Panc1 (cell line): Measurements from ENCODE around the gene UBXN6. TPM values are rescaled to one million over a fixed set of nuclear protein-coding genes. Genes with fewer than 3 reads are reported as not detected.

ENCODE experiments used
- ATAC-seq: fragments of 200-7000 bp; cut with Tn5 transposase; 2 replicates; pipeline ENCODE4 v1.9.1; 2020; ENCODE audit warnings: mild to moderate bottlenecking, moderate library complexity
- BruUV-seq: library from RNA; stranded (reverse); fragments of 400-500 nt; replicated peaks from 2 replicates; lab custom pipeline; 2021; lab: Mats Ljungman, UMichigan
- CTCF ChIA-PET: fragments of 300-600 bp; sonication (Branson Sonifier 250); formaldehyde crosslinking; loops from one replicate; lab custom pipeline; 2022; ENCODE audit warnings: antibody characterized with exemption; lab: Charles Lee
- POLR2A ChIA-PET: fragments of 300-600 bp; sonication (Branson Sonifier 250); formaldehyde crosslinking; loops from one replicate; lab custom pipeline; 2022; ENCODE audit warnings: antibody characterized with exemption; lab: Charles Lee
- DNase-seq: peaks from one replicate; pipeline ENCODE4 v3.0.0-alpha.2; 2010; ENCODE audit warnings: low read depth, low spot score
- H3K27ac ChIP-seq: 2 replicates; pipeline ENCODE4 v1.5.1; 2011; ENCODE audit warnings: mild to moderate bottlenecking, low read length, inconsistent platforms
- H3K27me3 ChIP-seq: fragments of 200-500 bp; sonication (Bioruptor generic); 2 replicates; pipeline ENCODE4 v1.6.0; 2014; ENCODE audit warnings: low read length, inconsistent platforms; ENCODE audit not compliant: control insufficient read depth, insufficient read depth
- H3K36me3 ChIP-seq: fragments of 200-500 bp; sonication (Bioruptor generic); 2 replicates; pipeline ENCODE4 v1.5.1; 2014; ENCODE audit warnings: inconsistent platforms, mild to moderate bottlenecking, low read length, moderate library complexity; ENCODE audit not compliant: control insufficient read depth, insufficient read depth
- H3K4me1 ChIP-seq: 2 replicates; pipeline ENCODE4 v1.5.1; 2011; ENCODE audit warnings: inconsistent platforms, mild to moderate bottlenecking, low read length, moderate library complexity; ENCODE audit not compliant: control insufficient read depth, insufficient read depth
- H3K4me3 ChIP-seq, 2 experiments: 2 replicates each; pipeline ENCODE4 v1.5.1; 2011 to 2012; ENCODE audit warnings: low read depth in 2 of 2, low read length in 2 of 2, mild to moderate bottlenecking in 2 of 2, inconsistent platforms in 1 of 2, moderate library complexity in 1 of 2
- H3K9me3 ChIP-seq: fragments of 200-500 bp; sonication (Bioruptor generic); 2 replicates; pipeline ENCODE4 v1.5.1; 2014; ENCODE audit warnings: low read depth, mild to moderate bottlenecking, inconsistent platforms, low read length, moderate library complexity; ENCODE audit not compliant: control insufficient read depth, insufficient read depth
- CTCF ChIP-seq: fragments of 450-650 bp; IDR thresholded peaks from 2 replicates; pipeline ENCODE4 v1.5.1; 2017; ENCODE audit warnings: mild to moderate bottlenecking
- POLR2AphosphoS5 ChIP-seq: IDR thresholded peaks from 2 replicates; pipeline ENCODE4 v1.6.1; 2012; ENCODE audit warnings: mild to moderate bottlenecking, low read depth, low read length, moderate library complexity
- REST ChIP-seq, 2 experiments: IDR thresholded peaks; 2 replicates each; pipeline ENCODE4 v1.6.1; 2011 to 2012; ENCODE audit warnings: low read depth in 2 of 2, control low read depth in 1 of 2, low read length in 1 of 2, mild to moderate bottlenecking in 1 of 2, moderate library complexity in 1 of 2; ENCODE audit not compliant: insufficient read depth in 1 of 2
- SIN3A ChIP-seq: IDR thresholded peaks from 2 replicates; pipeline ENCODE4 v1.6.1; 2012; ENCODE audit warnings: low read depth, mild to moderate bottlenecking, low read length, moderate library complexity, borderline replicate concordance; ENCODE audit not compliant: insufficient read depth
- TCF7L2 ChIP-seq: IDR thresholded peaks from 2 replicates; pipeline ENCODE4 v1.6.1; 2011; ENCODE audit warnings: mild to moderate bottlenecking, low read depth, low read length, inconsistent platforms
- in situ Hi-C: cut with HindIII; loops from 2 replicates; pipeline ENCODE4 v1.10.0; 2016; ENCODE audit warnings: low sequenced_read_pairs, low pct_unique_long_range_greater_than_20kb
- intact Hi-C: fragments of 100-400 bp; cut with micrococcal nuclease; formaldehyde crosslinking; loops from one replicate; pipeline ENCODE4 v1.10.0; 2022; ENCODE audit not compliant: unreplicated experiment
- total RNA-seq: library from RNA; stranded (reverse); gene quantifications from one replicate; pipeline ENCODE4 v1.2.1, GENCODE V29; 2021; ENCODE audit not compliant: unreplicated experiment

Gene UBXN6
- total RNA-seq, 1 experiment from 2014 or later = 55.6 TPM

GRCh38 chr19:4434391-4434790 lies 23.2 kb downstream of the UBXN6 start:
- Histone ChIP-seq H3K27ac (no peak overlapping the region), H3K4me1 (no peaks in the 10 kb centered on the region), H3K4me3 (no peak overlapping the region), H3K36me3 (no peaks in the 10 kb centered on the region), H3K9me3 (no peaks in the 10 kb centered on the region), H3K27me3 (no peaks in the 10 kb centered on the region)
- ChIA-PET CTCF (no interaction called here), POLR2A (no interaction called here)
- in situ Hi-C loops = no loop called here
- BruUV-seq = no TSS peak
- TF ChIP-seq TCF7L2 (no peak), REST (IDR thresholded peaks at IDR 0.05; ENCODE audit: insufficient read depth in 1 of 2, low read depth in 2 of 2, low read length in 1 of 2) (no peak), POLR2AphosphoS5 (no peak), SIN3A (no peak), CTCF (no peak)
- intact Hi-C loops = no loop called here
- ATAC-seq (no peak), DNase-seq (no peak)

- in situ Hi-C loops = no loop called here
- H3K36me3 ChIP-seq = no peaks in the 10 kb centered on the region
- ATAC-seq (no peak), DNase-seq (no peak)
- intact Hi-C loops = no loop called here
- POLR2A ChIA-PET = interaction anchor here (0.6 kb wide), 1 partner anchor 93 kb away, joined by 3 read pairs; no protein-coding TSS in a partner anchor
- no peaks in the 10 kb centered on the region for H3K9me3 ChIP-seq
- no peaks in the 10 kb centered on the region for H3K27me3 ChIP-seq
- TF ChIP-seq POLR2AphosphoS5 = no peak
- no peak for TF ChIP-seq REST (IDR thresholded peaks at IDR 0.05; ENCODE audit: insufficient read depth in 1 of 2, low read depth in 2 of 2, low read length in 1 of 2)
- CTCF ChIA-PET = no interaction called here
- H3K4me3 ChIP-seq = no peak overlapping the region
- no peaks in the 10 kb centered on the region for H3K4me1 ChIP-seq
- H3K27ac ChIP-seq = no peak overlapping the region
- BruUV-seq = no TSS peak
These were observed 24.6 kb downstream of the UBXN6 start for GRCh38 chr19:4432918-4433506.
